ENCODE data around the gene STRADA.

STRADA gene

GRCh38 chr17:63741408-63742173 is at the start of gene STRADA:
Gene STRADA, minus strand, starts transcription at chr17:63741799. Its CDS starts 13,430 bp downstream, at chr17:63728369.
- peak; percentile 99 for DNase-seq

- DNase-seq = no peak
These were observed 48.5 kb upstream of the STRADA start for GRCh38 chr17:63790057-63790456.

DNA sequence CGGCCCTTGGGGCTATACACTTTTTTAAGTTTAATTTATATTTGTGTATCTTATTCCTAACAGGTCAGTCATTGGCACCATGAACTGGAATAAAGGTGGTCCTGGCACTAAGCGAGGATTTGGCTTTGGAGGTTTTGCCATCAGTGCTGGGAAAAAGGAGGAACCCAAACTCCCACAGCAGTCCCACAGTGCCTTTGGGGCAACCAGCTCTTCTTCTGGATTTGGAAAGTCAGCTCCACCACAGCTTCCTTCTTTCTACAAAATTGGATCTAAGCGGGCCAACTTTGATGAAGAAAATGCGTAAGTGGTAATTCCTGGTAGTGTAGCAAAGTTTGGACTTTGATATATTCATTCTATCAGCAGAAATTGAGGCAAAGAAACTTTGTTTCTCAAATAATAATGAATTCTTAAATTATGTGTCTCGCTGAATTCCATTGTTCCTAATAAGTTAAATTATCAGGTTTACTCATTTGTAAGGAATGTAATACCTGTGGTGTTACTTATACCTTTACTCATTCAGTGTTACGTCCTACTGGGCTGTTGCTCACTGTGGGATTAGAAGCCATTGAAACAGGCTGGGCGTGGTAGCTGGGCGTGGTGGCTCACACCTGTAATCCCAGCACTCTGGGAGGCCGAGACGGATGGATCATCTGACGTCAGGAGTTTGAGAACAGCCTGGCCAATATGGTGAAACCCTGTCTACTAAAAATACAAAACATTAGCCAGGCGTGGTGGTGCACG is 45.5 kb upstream of the STRADA start:
- DNase-seq = no peak

- DNase-seq = no peak
These were observed 44.5 kb upstream of the STRADA start for GRCh38 chr17:63786117-63786516.

DNA sequence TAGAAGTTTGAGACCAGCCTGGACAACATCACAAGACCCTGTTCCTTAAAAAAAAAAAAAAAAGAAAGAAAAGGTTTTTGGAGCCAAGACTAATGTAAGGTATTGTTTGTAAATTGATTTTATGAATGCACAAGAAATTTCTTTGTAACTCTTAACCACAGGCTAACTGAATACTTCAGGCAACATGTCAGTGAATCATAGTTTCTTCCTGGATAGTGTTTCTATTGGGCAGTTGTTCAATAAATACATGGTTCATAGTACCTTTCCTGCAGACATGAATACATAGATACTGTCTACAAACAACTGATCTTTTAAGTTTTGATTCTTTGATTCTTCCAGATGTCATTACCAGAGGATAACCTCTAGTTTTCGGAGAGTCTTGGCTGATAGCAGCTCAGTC is 44.0 kb upstream of the STRADA start:
- DNase-seq = no peak

DNA sequence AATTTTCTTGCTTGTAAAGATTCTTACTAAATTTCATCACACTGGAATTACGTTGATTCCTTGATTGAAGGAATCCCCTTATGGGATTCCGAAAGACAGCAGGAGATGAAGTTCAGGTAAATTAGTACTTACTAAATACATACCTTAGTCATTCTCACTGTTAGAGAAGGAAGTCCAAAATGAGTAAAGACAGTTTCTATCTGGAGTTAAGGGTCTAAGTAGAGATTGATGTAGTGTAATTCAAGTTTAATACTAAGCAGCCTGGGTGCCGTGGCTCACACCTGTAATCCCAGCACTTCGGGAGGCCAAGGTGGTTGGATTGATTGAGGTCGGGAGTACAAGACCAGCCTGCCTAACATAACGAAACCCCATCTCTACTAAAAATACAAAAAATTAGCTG is 41.9 kb upstream of the STRADA start:
- DNase-seq = peak; percentile 23

DNA sequence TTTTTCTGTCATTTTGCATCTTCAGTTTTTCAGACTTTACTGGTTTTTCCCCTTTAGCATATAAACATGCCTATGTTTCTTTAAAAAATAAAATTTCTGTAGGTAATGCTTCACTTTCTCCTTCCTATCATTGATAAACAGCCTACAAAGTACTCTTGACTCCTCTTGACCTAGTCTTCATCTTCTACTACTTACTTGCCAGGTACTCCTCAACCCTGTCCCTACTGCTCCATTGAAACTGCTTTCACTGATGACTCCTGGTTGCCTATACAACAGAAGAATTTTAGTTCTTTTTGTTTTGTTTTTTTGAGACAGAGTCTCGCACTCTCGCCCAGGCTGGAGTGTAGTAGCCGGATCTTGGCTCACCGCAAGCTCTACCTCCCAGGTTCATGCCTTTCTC is 39.3 kb upstream of the STRADA start:
- DNase-seq = no peak

GRCh38 chr17:63780507-63780906 is 38.9 kb upstream of the STRADA start:
- DNase-seq = no peak

DNA sequence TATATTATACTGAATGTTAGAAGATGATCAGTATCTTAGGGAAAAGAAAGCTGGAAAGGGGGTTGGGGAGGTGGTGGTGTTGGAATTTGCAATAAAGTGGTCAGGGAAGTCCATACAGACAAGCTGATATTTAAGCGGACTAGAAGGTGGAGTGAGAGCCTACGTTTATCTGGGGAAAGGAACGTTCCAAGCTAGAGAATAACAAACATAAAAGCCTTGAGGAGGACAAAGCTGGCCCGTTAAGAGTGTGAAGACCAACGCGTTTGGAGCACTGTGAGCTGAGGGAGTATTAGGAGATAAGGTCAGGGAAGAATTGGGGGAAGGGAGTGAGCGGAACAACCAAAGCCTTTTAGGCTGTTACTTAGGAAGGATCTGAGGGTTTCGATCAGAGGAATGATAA is 33.8 kb upstream of the STRADA start:
- no peak for DNase-seq

DNA sequence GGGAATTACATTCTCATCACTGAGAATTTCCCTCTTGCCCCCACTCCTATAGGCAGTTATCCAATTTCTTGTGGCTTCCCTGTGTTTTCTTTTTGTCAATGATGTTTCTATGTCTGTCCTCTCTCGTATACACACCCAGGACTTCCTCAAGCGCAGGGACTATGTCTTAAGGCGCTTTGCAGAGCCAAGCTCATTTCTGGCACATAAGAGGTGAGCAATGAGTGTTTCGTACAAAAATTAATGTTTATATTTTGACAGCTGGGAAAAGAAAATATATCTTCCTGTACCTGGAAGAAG is 33.3 kb upstream of the STRADA start:
- DNase-seq = peak; percentile 18

- no peak for DNase-seq
These were observed 32.8 kb upstream of the STRADA start, which contains the start of gene DDX42 for GRCh38 chr17:63774141-63774968. Gene DDX42, plus strand, starts transcription at chr17:63774170. Its CDS starts 12,880 bp downstream, at chr17:63787050.

- peak; percentile 99 for DNase-seq
These were observed 31.9 kb upstream of the STRADA start, which contains the start of gene CCDC47 for GRCh38 chr17:63773272-63774140. Gene CCDC47, minus strand, starts transcription at chr17:63773597. Its CDS starts 7,422 bp downstream, at chr17:63766175.

DNA sequence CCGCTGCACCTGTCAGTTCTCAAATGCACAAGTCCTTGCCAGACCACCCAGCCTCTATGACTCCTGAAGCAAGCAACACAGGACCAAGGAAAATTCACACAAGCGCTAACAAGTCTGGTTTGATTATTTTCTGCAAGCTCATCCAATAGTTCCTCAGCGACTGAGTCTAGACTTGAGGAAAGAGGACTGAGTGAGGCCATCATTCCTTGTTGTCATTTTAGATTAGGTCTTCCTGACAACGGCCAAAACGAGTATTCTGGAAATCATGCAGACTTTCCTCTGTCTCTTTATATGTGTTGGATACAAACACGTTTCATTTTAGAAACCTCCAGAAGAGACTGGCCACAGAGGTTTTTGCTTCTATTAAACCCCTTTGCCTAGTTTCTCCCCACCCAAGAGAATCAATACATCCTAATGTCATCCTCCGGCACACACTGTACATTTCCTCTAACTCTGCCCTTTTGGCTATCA is 31.2 kb upstream of the STRADA start:
- no peak for DNase-seq

DNA sequence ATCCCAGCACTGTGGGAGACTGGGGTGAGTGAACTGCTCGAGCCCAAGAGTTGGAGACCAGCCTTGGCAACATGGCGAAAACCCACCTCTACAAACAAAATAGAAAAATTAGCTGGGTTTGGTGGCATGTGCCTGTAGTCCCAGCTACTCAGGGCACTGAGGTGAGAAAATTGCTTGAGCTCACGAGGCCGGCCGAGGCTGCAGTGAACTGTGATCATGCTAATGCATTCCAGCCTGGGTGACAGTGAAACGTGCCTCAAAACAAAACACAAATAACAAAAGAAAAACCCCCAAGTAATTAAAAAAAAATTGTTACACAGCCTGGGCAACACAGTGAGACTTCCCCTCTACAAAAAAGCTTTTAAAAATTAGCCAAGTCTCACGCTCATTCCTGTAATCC is 26.8 kb upstream of the STRADA start:
- DNase-seq = no peak

GRCh38 chr17:63766754-63767153 is 25.2 kb upstream of the STRADA start:
- DNase-seq = no peak

DNA sequence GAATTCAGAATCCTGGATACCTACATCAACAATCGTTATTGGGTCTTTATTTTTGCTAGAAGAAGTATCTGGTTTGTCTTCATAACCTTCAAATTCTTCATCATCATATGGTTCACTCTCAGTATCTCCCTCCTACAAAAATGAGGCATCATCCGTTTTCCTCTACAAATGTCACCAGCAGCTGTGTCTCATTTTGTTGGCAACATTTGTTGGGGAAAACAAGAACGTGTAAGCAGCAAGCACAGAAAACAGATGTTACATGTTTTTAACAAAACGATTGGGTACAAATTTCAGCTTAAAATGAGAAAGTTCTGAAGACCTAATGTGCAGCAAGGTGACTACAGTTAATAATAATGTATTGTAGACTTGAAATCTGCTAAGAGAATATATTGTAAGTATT is 23.1 kb upstream of the STRADA start:
- no peak for DNase-seq

- no peak for DNase-seq
These were observed 20.8 kb upstream of the STRADA start for GRCh38 chr17:63762161-63763078.

DNA sequence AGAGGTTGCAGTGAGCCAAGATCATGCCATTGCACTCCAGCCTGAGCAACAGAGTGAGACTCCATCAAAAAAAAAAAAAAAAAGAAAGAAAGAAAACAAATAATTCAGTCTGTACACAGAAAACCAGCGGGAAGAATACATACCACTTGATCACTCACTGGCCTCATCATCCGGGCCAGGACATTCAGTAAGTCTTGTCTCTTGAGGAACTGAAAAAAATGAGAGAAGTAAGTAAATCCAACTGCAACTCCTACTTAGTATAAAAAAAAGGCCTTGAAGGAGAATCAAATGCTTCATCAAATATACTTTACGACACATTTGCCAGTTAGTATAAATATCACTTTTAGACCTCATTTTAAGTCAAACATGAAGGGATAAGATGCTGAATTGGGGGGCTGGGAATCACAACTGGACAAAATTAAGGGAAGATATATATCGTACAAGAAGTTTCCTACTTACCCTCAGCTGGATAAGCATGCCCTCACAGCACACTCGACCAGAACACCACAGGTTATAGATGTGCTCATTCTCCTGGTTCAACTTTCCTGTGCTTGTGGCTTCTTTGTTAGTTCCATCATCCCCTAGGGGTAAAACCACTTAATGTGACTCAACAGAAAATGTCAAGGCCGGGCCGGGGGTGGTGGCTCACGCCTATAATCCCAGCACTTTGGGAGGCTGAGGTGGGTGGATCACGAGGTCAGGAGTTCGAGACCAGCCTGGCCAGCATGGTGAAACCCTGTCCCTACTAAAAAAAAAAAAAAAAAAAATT is 19.4 kb upstream of the STRADA start:
- DNase-seq = no peak

DNA sequence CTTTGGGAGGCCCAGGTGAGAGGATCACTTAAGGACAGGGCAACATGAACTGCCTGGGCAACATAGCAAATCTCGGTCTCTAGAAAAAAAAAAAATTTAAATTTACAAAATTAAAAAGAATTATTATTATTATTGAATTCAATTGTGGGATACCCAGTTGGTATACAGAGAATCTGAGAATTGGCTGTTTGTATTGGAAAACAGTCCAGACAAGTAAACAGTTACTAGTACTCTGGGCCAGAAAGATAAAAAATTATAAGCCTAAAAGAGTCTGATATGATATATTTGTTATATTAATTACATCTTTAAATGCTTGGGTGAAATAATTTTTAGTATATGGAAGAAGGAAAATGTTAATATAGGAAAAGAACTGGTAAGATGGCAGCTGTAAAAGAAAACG is 16.8 kb upstream of the STRADA start:
- DNase-seq = no peak

- no peak for DNase-seq
These were observed 12.4 kb upstream of the STRADA start for GRCh38 chr17:63754046-63754445.

Data from activated CD4-positive, alpha-beta T cell treated with anti-CD3 and anti-CD28 coated beads, Interleukin-2, amount 50 U/mL, for 16 hours (primary cell).